HG02981 (cell line): ENCODE data around the gene FZD2.
"Not testable (repeated sequence)": the region's sequence is repeated elsewhere in the genome, so short reads cannot be mapped to it uniquely, and the experiment has no call there.

Source experiments
- ATAC-seq: cut with Tn5 transposase; IDR thresholded peaks from one replicate; pipeline ENCODE4 v1.9.1; 2021; ENCODE audit warnings: mild to moderate bottlenecking, moderate library complexity; ENCODE audit not compliant: unreplicated experiment

FZD2 gene

GRCh38 chr17:44556832-44557606, at the start of gene FZD2:
Gene FZD2, plus strand, starts transcription at chr17:44557484. Its CDS starts 205 bp downstream, at chr17:44557689.
- peak; percentile 50 for ATAC-seq

DNA sequence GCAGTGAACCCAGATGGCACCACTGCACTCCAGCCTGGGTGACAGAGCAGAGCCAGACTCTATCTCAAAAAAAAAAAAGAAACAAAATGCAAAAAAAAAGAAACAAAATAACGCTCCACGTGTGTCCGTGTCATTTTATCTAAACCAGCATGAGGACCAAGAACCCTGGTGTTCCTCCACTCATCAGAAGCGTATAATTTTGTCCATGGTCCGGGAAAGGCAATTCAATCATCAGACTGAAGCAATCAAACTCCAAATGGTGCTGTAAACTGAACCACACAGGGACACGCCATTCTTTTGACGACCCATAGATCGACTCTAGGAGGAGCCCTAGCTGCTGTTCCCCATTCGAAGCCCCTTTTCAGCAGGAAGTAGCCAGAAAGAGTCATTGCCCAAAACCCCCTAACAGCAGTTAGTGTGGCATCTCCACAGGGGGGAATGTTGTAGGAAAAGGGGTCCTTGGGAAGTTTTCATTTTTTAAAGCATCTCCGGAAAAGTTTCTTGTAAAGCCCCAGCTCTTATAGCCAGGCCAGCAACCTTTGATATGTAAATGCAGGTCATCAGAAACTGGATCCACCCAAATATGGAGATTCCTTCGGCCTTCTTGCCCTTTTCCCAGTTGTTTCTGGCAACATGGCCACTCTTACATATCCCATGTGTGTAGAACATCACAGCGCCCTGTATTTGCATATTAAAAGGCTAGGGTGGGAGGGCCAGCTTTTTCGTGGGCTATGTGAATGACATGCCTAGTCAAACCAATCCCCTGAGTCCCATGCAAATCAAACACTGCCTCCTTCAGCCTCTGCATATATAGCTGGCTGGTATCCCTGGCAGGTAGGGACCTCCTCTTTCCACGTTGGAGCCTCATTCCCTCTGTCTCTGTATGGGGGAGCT, 45.8 kb upstream of the FZD2 start:
- not testable (repeated sequence) for ATAC-seq

DNA sequence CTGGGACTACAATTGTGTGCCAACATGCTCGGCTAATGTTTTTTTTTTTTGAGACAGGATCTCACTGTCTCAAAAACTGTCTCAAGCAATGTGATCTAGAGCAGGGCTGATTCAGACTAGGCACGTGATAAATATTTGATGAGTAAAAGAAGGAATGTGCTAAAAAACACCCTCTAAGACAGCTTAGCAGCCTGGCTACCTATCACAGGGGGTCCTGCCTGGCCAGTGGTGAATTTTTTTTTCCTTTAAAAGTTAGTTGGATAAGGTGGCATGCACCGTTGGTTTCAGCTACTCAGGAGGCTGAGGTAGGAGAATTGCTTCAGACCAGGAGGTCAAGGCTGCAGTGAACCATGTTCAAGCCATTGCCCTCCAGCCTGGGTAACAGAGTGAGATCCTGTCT, 39.3 kb upstream of the FZD2 start:
- no peak for ATAC-seq

DNA sequence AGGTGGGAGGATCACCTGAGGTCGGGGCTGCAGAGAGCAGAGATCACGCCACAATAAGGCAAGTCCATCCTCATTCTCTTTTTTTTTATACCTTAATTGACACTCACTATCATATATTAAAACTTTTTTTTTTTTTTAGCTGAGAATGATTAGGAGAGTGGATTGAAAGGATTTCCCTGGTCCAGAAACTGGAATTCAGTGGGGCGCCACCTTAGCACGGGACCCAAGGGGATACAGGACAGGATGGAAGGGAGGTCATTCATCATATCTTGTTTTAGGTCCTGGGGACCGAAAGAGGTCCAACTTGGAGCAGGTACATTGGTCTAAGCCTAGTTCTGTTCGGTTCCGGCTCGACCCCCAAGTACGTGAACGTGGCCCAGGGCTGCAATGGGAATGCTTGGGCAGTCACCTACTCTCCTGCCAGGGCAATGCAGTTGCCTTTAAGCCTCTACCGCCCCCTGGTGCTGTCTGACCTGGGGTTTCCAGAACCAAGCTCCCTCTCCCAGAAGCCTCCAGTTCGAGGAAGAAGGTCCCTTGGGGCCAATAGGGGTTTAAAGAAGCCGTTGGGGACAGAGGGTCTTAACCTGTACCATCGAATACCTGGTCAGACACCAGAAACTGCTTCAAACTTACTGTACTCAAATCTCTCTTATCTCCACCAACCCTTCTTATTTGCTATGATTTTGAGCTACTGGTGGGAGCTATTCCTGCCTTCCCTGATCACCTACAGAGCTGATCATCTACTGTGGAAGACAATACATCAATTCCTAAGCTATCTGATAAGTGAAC, 34.2 kb upstream of the FZD2 start:
- ATAC-seq = no peak

- no peak for ATAC-seq
Observed at GRCh38 chr17:44523672-44523972, 33.7 kb upstream of the FZD2 start.

GRCh38 chr17:44527102-44527501, 30.2 kb upstream of the FZD2 start:
- ATAC-seq = no peak

GRCh38 chr17:44527954-44528353, 29.3 kb upstream of the FZD2 start:
- ATAC-seq = no peak

DNA sequence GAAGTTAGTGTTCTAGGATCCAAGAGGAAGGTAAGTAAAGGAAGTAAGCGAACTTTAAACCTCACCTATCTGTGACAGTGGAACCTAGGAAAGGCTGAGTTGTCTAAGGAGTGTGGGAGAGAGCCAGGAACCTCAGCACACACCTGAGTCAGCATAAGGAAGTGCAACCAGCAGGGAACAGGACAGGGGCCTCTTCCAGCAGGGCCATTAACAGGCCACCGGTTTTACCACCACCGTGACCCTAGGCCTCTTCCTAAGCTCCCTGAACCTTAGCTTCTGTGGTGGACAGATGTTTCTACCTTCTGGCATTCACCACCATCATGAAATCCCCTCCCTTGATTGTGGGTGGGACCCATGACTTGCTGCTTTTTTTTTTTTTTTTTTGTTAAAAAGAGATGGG, 27.4 kb upstream of the FZD2 start:
- ATAC-seq = no peak

GRCh38 chr17:44530896-44531418, 26.3 kb upstream of the FZD2 start:
- ATAC-seq = no peak

DNA sequence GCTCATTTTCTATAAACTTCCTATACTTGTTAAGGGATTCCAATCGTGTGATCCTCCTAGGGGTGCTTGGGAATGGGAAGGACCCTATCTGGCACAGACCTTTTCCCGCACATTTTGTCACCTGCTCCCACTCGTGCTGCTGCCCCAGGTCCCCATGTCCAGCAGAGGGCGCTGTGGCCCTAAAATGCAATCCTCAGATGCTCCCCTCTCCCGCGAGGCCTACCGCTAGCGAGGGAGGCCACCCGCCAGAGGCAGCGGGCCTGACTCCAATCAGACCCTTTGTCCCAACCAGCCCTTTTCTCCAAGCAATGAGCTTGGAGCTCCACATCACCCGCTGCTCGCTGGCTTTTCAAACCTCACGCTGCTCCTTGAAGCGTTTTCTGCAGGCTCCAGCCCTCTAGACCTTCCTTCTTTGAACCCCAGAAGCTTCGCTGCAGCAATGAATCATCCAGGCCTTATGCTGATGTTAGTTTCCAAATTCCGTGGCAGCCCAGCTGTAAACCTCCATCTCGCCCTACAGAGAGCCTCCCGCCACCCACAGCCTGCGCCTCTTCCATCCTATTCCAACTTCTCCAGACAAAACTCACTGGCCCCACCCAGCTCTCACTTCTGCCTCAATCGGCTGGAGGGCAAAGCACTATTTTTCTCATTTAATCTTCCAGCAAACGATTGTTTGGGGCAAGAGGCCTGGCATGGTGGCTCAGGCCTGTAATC, 23.6 kb upstream of the FZD2 start:
- peak; percentile 56 for ATAC-seq

GRCh38 chr17:44536090-44536953, 21.0 kb upstream of the FZD2 start:
- ATAC-seq = no peak

DNA sequence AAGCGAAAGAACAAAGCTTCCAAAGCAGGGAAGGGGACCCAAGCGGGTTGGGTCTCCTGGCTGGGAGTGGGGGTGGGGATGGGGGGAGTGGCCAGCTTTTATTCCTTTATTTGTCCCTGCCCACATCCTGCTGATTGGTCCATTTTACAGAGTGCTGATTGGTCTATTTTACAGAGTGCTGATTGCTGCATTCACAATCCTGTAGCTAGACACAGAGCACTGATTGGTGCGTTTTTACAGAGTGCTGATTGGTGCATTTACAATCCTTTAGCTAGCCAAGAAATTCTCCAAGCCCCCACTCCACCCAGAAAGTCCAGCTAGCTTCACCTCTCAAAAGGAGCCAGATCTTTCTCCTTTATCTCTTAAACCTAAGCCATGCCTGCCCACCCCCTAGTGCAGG, 19.4 kb upstream of the FZD2 start:
- not testable (repeated sequence) for ATAC-seq

- ATAC-seq = no peak
Observed at GRCh38 chr17:44539673-44540072, 17.6 kb upstream of the FZD2 start.

GRCh38 chr17:44540246-44541084, 16.8 kb upstream of the FZD2 start:
- no peak for ATAC-seq

DNA sequence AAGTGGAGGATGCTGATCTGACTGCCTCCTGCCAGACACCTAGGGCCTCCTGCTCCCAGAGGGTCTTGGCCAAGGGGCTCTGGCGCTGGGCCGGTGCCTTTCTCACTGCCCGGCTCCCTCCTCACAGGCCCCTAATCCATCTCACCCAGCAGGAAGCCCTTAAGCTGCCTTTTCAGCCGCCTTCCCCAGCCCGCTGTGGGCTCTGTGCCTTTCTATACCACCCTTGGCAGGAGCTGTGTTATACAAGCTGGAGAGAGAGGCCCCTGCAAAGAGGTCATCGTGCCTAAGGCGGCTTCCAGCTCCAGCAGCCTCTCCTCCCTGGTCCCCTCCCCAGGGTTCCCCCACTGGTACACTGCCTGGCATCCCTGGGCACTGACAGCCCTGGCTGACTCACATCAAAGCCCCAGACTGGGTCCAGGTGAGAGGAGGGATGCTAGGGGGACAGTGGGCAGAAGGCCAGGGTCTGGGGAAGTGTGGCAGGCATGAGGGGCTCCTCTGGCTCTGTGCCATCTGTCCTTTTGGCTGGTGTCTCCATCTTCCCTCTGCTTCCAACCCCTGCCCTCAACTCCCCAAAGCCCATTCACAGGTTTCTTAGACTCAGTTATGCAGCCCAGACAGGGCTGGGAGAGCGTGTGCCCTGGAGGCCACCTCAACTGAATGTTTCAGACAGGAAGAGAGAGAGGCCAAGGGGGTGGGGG, 15.3 kb upstream of the FZD2 start:
- no peak for ATAC-seq

DNA sequence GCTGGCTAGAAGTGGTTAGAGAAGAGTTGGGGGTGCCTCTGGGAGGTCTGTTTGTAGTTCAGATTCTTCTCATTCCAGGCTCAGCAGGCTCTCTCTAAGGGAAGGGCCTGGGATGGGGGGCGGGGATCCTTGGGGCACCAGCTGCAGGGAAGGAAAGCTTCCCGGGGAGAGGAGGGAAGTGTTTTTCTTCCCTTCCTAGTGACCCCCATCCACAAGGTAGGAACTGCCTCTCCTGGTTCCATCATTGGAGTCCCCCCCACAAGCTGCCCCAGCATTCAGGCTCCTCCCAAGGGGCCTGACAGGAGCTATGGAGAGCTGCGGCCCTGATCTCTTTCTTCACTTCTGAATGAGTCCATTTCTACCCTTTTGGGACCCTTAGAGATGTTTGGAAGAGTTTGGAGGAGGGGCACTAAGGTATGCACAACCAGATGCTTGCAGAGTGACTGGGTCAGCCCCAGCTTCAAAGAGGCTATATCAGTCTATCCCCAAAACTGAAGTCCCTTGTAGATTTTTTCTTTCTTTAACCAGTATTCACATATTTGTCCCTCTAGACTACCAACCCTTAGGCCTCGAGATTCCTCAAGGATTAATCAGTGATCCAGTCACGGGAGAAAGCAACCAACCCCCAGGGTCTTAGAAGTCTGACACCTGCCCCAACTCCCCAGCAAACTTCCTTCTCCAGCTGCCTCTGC, 13.9 kb upstream of the FZD2 start:
- no peak for ATAC-seq

DNA sequence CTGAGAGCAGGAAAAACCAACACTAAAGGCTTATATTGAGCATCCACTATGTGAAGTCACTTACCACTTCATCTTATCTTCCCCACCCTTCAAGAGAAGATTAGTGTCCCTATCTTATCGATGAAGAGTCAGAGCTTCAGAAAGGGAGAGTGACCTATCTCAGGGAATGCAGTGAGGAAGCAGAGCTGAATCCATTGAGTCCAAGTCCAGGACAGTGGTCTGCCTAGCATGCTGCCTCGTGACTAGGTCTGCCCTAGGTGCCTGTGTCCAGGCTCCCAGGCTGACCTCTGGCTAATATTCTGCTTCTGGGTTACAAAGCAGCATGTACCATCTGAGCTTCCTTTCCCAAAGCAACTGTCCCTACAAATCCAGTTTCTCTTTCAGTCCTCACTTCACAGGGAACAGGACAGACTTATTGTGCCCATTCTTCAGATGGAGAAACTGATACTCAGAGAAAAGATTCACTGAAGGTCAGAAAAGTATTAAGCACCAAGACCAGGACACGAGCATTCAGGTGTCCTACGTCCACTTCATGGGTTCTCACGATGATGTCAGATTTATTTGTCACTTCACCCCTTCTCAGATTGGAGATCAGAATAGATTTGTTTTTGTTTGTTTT, 13.3 kb upstream of the FZD2 start:
- no peak for ATAC-seq
